Measurements from ENCODE around the gene FUT4. TPM values are rescaled to one million over a fixed set of nuclear protein-coding genes. Genes with fewer than 3 reads are reported as not detected.

Gene FUT4
- total RNA-seq, 1 experiment from 2014 or later: 24.5 TPM

DNA sequence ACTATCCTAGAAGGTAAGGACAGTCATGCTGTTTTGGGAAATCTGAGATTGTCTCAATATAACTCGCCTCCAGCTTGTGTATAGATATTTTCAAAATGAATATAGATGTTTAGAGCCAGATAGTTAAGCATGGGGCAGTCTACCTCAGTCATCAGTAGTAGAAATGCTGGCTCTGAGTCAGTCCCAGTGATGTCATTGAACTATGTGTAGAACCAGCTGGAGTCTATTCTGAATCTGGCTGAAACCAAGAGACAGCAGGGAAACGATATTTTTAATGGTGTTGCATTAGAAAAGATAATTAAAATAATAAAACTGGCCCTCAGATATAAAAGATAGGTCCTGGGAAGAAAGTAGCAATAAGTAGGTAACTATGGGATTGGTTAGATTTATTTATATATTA lies 49.3 kb downstream of the FUT4 start:
- Mint-ChIP-seq H3K4me3 (ENCODE audit: unreplicated experiment) (no peak overlapping the region), H3K27me3 (ENCODE audit: insufficient read depth, unreplicated experiment) (no peaks in the 10 kb centered on the region), H3K9me3 (ENCODE audit: unreplicated experiment) (no peaks in the 10 kb centered on the region), H3K36me3 (ENCODE audit: insufficient read depth, unreplicated experiment) (peaks cover 6% of the 10 kb centered on the region), H3K4me1 (ENCODE audit: low read depth, unreplicated experiment) (peaks cover 30% of the 10 kb centered on the region), H3K27ac (ENCODE audit: unreplicated experiment) (no peak overlapping the region)
- Histone ChIP-seq H3K9me3 (no peaks in the 10 kb centered on the region), H3K27me3 (replicated peaks; ENCODE audit: control insufficient read depth, insufficient read depth, low read length) (no peaks in the 10 kb centered on the region), H3K4me1 (peaks cover 22% of the 10 kb centered on the region), H3K36me3 (ENCODE audit: control insufficient read depth, insufficient read depth, low read length) (no peaks in the 10 kb centered on the region), H3K4me3 (ENCODE audit: low read depth, low read length) (no peak overlapping the region)
- intact Hi-C loops (cut with micrococcal nuclease; ENCODE audit: unreplicated experiment): no loop called here
- DNase-seq: no peak
- ChIA-PET POLR2A (no interaction called here), CTCF (no interaction called here)
- TF ChIP-seq, protein P1, sequence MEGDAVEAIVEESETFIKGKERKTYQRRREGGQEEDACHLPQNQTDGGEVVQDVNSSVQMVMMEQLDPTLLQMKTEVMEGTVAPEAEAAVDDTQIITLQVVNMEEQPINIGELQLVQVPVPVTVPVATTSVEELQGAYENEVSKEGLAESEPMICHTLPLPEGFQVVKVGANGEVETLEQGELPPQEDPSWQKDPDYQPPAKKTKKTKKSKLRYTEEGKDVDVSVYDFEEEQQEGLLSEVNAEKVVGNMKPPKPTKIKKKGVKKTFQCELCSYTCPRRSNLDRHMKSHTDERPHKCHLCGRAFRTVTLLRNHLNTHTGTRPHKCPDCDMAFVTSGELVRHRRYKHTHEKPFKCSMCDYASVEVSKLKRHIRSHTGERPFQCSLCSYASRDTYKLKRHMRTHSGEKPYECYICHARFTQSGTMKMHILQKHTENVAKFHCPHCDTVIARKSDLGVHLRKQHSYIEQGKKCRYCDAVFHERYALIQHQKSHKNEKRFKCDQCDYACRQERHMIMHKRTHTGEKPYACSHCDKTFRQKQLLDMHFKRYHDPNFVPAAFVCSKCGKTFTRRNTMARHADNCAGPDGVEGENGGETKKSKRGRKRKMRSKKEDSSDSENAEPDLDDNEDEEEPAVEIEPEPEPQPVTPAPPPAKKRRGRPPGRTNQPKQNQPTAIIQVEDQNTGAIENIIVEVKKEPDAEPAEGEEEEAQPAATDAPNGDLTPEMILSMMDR (IDR thresholded peaks at IDR 0.05; ENCODE audit: insufficient read depth in 1 of 2, low read depth in 1 of 2, low read length in 1 of 2, severe bottlenecking in 1 of 2, unreplicated experiment in 1 of 2): no peak
- BruUV-seq (replicated peaks): no TSS peak

DNA sequence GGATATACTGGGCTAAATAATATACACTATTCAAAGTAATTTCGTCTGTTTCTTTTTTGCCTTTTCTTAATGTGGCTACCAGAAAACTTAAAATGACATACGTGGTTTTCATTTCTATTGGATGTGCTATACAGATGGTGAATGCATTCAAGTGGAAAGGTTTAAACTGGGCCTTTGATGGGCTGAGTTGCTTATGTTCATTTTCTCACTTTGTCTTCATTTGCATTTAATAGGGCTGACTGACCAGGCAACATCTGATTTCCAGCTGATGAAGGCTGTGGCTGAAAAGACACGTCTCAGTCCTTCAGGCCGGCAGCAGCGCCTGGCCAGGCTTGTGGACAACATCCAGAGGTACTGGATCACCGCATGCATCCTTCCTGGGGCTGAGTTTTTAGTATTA lies 51.4 kb downstream of the FUT4 start:
- BruUV-seq (replicated peaks): no TSS peak
- Mint-ChIP-seq H3K27me3 (ENCODE audit: insufficient read depth, unreplicated experiment) (no peaks in the 10 kb centered on the region), H3K4me3 (ENCODE audit: unreplicated experiment) (no peak overlapping the region), H3K9me3 (ENCODE audit: unreplicated experiment) (peaks cover 8% of the 10 kb centered on the region), H3K36me3 (ENCODE audit: insufficient read depth, unreplicated experiment) (no peaks in the 10 kb centered on the region), H3K4me1 (ENCODE audit: low read depth, unreplicated experiment) (peaks cover 10% of the 10 kb centered on the region), H3K27ac (ENCODE audit: unreplicated experiment) (no peak overlapping the region)
- POLR2A ChIA-PET: no interaction called here
- intact Hi-C loops (cut with micrococcal nuclease; ENCODE audit: unreplicated experiment): no loop called here
- Histone ChIP-seq H3K4me3 (ENCODE audit: low read depth, low read length) (no peak overlapping the region), H3K4me1 (peaks cover 1% of the 10 kb centered on the region), H3K36me3 (ENCODE audit: control insufficient read depth, insufficient read depth, low read length) (no peaks in the 10 kb centered on the region; the same call in 1 of the 2 replicates), H3K27me3 (replicated peaks; ENCODE audit: control insufficient read depth, insufficient read depth, low read length) (no peaks in the 10 kb centered on the region), H3K9me3 (no peaks in the 10 kb centered on the region)
- TF ChIP-seq, protein P1 (IDR thresholded peaks at IDR 0.05; ENCODE audit: insufficient read depth in 1 of 2, low read depth in 1 of 2, low read length in 1 of 2, severe bottlenecking in 1 of 2, unreplicated experiment in 1 of 2): no peak
- CTCF ChIA-PET: interaction anchor here (0.6 to 4.3 kb wide), 3 partner anchors 73 to 192 kb away, joined by 3 to 19 read pairs (median 7); no protein-coding TSS in a partner anchor
- DNase-seq: no peak

DNA sequence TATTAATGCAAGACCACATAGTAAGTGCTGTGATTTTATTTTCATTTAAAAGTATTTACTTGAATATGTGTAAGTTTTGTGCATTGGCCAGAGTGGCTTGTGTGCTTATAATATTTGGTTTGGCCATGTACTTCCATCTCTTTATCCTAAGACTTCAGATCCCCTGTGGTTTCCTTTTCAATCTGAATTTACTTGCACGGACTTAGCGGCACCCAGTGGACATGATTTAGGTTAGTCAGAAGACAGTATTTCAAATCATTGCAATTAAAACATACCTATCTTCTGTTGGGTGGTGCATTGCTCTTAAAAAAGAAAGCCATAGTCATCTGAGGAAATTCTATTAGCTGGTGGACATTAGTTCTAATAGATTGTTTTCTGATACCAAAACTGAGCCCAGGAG lies 54.2 kb downstream of the FUT4 start:
- H3K9me3 Mint-ChIP-seq (ENCODE audit: unreplicated experiment): peaks cover 15% of the 10 kb centered on the region
- DNase-seq: peak in 1 of 2 experiments; percentile 57
- H3K27me3 Mint-ChIP-seq (ENCODE audit: insufficient read depth, unreplicated experiment): no peaks in the 10 kb centered on the region
- no peak overlapping the region for H3K27ac Mint-ChIP-seq (ENCODE audit: unreplicated experiment)
- intact Hi-C loops (cut with micrococcal nuclease; ENCODE audit: unreplicated experiment): loop anchor here (1.0 kb wide), 3 partner anchors 10 to 79 kb away; partner anchors contain the start of gene FUT4
- H3K9me3 ChIP-seq: no peaks in the 10 kb centered on the region
- no peaks in the 10 kb centered on the region for H3K27me3 ChIP-seq (replicated peaks; ENCODE audit: control insufficient read depth, insufficient read depth, low read length)
- ChIA-PET POLR2A (no interaction called here), CTCF (interaction anchor here (0.6 to 4.3 kb wide), 3 partner anchors 32 to 78 kb away, joined by 3 to 19 read pairs (median 4); no protein-coding TSS in a partner anchor)
- no peak overlapping the region for H3K4me3 ChIP-seq (ENCODE audit: low read depth, low read length)
- no peaks in the 10 kb centered on the region; the same call in 1 of the 2 replicates for H3K36me3 ChIP-seq (ENCODE audit: control insufficient read depth, insufficient read depth, low read length)
- H3K4me3 Mint-ChIP-seq (ENCODE audit: unreplicated experiment): no peak overlapping the region
- H3K36me3 Mint-ChIP-seq (ENCODE audit: insufficient read depth, unreplicated experiment): peaks cover 2% of the 10 kb centered on the region
- TF ChIP-seq, protein P1 (IDR thresholded peaks at IDR 0.05; ENCODE audit: insufficient read depth in 1 of 2, low read depth in 1 of 2, low read length in 1 of 2, severe bottlenecking in 1 of 2, unreplicated experiment in 1 of 2): peak; percentile 20 to 57
- H3K4me1 Mint-ChIP-seq (ENCODE audit: low read depth, unreplicated experiment): peaks cover 5% of the 10 kb centered on the region
- peaks cover 7% of the 10 kb centered on the region for H3K4me1 ChIP-seq
- no TSS peak for BruUV-seq (replicated peaks)

Other genes starting within 250 kb of the FUT4 start
- not detected in 2 replicates for gene IZUMO1R, start 239.3 kb upstream of the FUT4 start, total RNA-seq (2022)
- 2.7 and 2.8 TPM in 2 replicates for gene GPR83, start 142.5 kb upstream of the FUT4 start, total RNA-seq (2022)
- 64.8 and 80.0 TPM in 2 replicates for gene MRE11, start 50.1 kb upstream of the FUT4 start, total RNA-seq (2022)
- gene ANKRD49, start 49.9 kb upstream of the FUT4 start, total RNA-seq (2022): 27.5 and 29.2 TPM in 2 replicates
- not detected in 2 replicates for gene C11orf97, start 31.5 kb upstream of the FUT4 start, total RNA-seq (2022)
- gene PIWIL4, start 23.4 kb downstream of the FUT4 start, total RNA-seq (2022): 3.4 and 3.6 TPM in 2 replicates
- 60.8 and 64.6 TPM in 2 replicates for gene AMOTL1, start 224.4 kb downstream of the FUT4 start, total RNA-seq (2022)